Activated T-cell treated with anti-CD3 and anti-CD28 coated beads, Interleukin-2, amount 50 U/mL, for 1 hour (primary cell): Measurements from ENCODE around the gene USP24.
"Not testable (repeated sequence)": the region's sequence is repeated elsewhere in the genome, so short reads cannot be mapped to it uniquely, and the experiment has no call there.

Source experiments
- DNase-seq: peaks from one replicate; pipeline ENCODE4 v3.0.0-alpha.2; 2020

Gene USP24

GRCh38 chr1:55150880-55151588, 64.1 kb downstream of the USP24 start:
- DNase-seq = no peak

GRCh38 chr1:55148676-55149075, 66.5 kb downstream of the USP24 start:
- no peak for DNase-seq

GRCh38 chr1:55147524-55147923, 67.6 kb downstream of the USP24 start:
- DNase-seq = no peak

DNA sequence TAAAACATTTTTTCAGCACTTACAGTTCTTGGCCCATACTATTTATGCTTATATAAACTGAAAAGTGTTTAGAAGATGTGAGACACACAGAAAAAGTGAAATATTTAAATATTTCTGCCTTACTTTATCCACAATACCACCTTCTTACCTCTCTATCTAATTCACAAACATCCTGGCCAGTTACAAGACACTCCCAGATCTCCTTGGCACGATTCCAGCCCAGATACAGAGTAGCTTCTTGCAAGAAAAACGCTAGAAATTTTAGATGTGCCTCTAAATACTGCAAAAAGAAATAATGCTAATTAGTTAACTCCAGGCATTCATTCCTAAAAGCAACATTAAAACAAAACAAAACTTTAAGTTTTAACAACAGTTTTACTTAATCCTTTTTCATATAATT, 68.4 kb downstream of the USP24 start:
- no peak for DNase-seq

DNA sequence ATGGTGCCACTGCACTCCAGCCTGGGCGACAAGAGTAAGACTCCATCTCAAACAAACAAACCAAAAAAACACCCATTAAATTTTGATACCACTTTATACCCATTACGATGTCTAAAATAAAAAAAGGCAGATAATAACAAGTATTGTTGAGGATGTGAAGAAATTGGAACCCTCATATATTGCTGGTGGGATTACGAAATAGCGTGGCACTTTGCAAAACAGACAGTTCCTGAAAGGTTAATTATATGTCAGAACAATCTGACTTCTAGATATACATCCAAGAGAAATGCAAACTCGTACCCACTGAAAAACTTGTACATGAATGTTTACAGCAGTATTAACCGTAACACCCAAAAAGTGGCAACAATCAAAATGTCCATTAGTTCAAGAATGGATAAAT, 70.3 kb downstream of the USP24 start:
- no peak for DNase-seq

- DNase-seq = no peak
Measured at GRCh38 chr1:55143684-55144083, 71.5 kb downstream of the USP24 start.

- no peak for DNase-seq
Measured at GRCh38 chr1:55141295-55141893, 73.8 kb downstream of the USP24 start.

- peak; percentile 42 for DNase-seq
Measured at GRCh38 chr1:55140546-55140983, 74.6 kb downstream of the USP24 start.

DNA sequence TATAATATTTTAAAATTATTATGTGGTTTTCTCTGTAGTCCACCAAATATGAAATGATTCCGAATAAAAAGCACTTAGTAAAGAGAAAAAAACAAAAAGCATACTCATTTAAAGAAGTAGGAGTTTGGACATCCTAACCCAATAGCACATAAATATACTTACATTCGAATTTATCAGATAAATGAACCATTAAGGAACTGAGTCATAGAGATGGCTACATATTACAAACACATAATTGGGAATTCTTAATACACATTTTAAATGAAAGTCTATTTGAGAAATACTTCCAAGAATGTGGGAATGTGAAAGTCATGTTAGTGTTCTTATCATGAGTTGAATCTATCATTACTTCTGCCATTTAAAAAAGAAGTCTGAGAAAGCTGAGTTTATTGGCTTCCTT, 75.0 kb downstream of the USP24 start:
- DNase-seq = no peak

- DNase-seq = no peak
Measured at GRCh38 chr1:55138823-55139222, 76.3 kb downstream of the USP24 start.

GRCh38 chr1:55134152-55134808, 80.9 kb downstream of the USP24 start:
- no peak for DNase-seq

DNA sequence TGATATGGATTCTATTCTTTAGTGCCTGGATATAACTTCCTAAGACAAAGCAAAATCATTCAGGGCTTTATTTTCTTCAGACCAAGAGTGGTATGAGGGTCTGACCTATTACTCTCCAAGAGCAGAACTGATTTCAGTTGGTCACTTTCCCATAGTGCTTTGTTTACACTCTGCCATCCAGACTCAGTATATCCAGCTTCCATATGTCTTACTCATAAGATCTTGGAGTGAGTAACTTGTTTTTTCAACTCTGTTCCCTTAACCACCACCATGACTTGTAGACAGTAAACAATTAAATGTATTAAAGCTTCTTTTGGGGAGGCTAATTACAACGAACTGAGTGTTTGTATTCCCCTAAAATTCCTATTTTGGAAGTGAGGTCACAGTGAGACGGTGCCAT, 83.4 kb downstream of the USP24 start:
- no peak for DNase-seq

GRCh38 chr1:55131218-55131617, 83.9 kb downstream of the USP24 start:
- no peak for DNase-seq

DNA sequence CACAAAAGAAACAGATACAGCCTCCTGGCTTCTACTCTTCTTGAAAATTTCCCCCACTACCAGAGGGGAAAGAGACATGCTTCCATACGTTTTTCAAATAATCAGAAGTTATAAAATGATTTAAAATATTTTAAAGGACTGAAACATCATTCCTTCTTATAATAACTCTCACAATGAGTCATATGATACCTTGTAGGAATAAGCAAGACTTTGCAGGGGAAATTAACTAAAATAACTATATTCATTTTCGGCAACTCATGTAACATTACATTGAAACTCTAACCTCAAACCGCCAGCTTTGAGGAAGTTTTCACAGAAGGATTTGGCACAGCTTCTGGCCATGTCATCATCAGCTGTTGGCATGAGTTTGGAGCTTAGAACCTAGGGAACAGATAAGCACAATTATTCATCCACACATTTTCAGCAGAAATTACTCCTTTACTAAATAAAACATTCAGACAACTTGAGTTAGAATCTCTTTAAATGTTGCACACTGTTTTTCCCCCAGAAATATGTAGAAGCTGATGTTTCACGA, 85.9 kb downstream of the USP24 start:
- DNase-seq = no peak

- DNase-seq = no peak
Measured at GRCh38 chr1:55128418-55128995, 86.7 kb downstream of the USP24 start.

DNA sequence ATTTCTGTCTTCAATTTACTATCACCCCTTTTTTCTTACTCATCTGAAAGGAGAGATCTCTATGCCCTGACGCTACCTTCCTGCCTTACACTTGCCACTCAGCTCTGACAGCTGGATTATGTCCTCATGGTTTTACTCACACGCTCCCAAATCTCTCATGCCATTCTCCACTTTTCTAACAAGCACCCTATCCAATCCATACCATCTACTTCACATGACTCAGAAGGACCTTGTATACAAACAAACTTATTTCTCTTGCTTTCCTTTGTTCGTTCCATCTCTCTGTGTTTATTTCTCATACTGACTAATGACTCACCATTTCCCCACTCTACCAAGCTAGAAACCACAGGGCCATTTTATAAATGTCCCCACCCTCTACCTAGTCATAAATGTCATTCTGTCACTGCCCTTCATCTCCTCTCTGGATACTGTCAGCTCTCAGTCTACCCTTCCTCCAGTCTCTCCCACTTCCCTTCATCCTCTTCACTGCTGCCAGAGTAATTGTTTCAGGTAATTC, 87.3 kb downstream of the USP24 start:
- no peak for DNase-seq

- DNase-seq = no peak
Measured at GRCh38 chr1:55124470-55124869, 90.7 kb downstream of the USP24 start.

DNA sequence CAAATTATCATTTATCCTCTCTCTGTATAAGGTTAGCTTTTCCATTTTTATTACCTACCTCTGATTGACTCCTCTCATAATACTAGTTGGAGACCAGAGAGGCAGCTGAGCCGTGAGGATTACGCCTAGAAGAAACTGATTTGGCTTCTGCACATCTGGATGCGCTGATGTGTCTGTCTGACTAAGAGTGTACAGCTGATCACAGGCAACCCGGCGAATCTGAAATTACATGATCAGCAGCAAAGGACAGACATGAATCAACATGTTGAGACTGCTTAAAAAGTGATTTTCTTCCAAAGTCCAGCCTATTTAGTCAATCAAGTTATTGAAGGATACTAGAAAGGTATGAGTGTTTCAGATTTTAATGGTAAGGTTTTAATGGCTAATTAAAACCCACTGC, 94.6 kb downstream of the USP24 start:
- no peak for DNase-seq

- DNase-seq = no peak
Measured at GRCh38 chr1:55118651-55119329, 96.4 kb downstream of the USP24 start.

GRCh38 chr1:55117941-55118340, 97.2 kb downstream of the USP24 start:
- DNase-seq = no peak

- not testable (repeated sequence) for DNase-seq
Measured at GRCh38 chr1:55109005-55109404, 106.2 kb downstream of the USP24 start.

GRCh38 chr1:55107101-55107500, 108.1 kb downstream of the USP24 start:
- DNase-seq = no peak

GRCh38 chr1:55103891-55104290, 111.3 kb downstream of the USP24 start:
- DNase-seq = no peak
